ENCODE measurements around the gene RAB32. TPM values are rescaled to one million over a fixed set of nuclear protein-coding genes. Genes with fewer than 3 reads are reported as not detected.

The RAB32 gene
- polyA plus RNA-seq, 1 of the 3 experiments (the other 2 are of a cell fraction) = 36.9 TPM

DNA sequence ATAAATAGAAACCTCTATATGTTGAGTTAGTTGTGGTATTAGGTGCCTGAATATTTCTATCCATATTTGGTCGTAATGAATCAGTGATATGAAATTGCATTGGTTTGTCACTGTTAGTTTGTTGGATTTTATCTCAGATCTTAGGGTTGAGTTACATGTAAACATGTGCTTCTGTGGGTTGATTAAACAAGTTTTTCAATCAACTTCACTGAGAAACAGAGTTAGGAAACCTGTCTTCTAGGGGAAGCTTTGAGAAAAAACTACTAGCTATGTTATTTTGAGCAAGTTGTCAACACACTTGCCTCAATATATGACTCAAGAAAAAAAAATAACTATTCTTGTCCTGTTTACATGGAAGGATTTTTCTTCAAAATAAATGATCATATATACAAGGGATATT lies 40.3 kb downstream of the RAB32 start:
- Histone ChIP-seq H3K9me2 (no peaks in the 10 kb centered on the region), H3K9ac (no peak overlapping the region), H3K4me1 (ENCODE audit: control insufficient read depth in 1 of 2, insufficient read depth in 2 of 2, low read depth in 1 of 2, low read length in 1 of 2) (no peaks in the 10 kb centered on the region), H3K79me2 (ENCODE audit: insufficient read depth) (no peaks in the 10 kb centered on the region), H3K36me3 (replicated peaks in 1 of 2; ENCODE audit: control insufficient read depth in 1 of 2, insufficient read depth in 2 of 2, low read length in 1 of 2) (no peaks in the 10 kb centered on the region), H3K9me3 (no peaks in the 10 kb centered on the region), H2AFZ (ENCODE audit: low read depth) (no peak overlapping the region), H3K27me3 (ENCODE audit: insufficient read depth) (no peaks in the 10 kb centered on the region), H3K4me2 (no peak overlapping the region), H4K20me1 (ENCODE audit: insufficient read depth) (no peaks in the 10 kb centered on the region), H3K27ac (ENCODE audit: low read depth in 2 of 2, low read length in 1 of 2) (no peak overlapping the region), H3K4me3 (ENCODE audit: low read depth in 2 of 2, low read length in 1 of 2) (no peak overlapping the region), H3F3A (replicated peaks; ENCODE audit: insufficient read depth) (no peaks in the 10 kb centered on the region)
- DNase-seq = no peak
- ChIA-PET CTCF (interaction anchor here (0.6 kb wide), 1 partner anchor 154 kb away, joined by 3 read pairs; no protein-coding TSS in a partner anchor), POLR2A (no interaction called here)
- 26% methylated on average over 1 of the region's 1 CpG for WGBS (ENCODE audit: low lambda C conversion rate)
- TF ChIP-seq CHD2 (IDR thresholded peaks at IDR 0.05; ENCODE audit: low read length, partially characterized antibody) = no peak
- TF ChIP-seq, protein P1, sequence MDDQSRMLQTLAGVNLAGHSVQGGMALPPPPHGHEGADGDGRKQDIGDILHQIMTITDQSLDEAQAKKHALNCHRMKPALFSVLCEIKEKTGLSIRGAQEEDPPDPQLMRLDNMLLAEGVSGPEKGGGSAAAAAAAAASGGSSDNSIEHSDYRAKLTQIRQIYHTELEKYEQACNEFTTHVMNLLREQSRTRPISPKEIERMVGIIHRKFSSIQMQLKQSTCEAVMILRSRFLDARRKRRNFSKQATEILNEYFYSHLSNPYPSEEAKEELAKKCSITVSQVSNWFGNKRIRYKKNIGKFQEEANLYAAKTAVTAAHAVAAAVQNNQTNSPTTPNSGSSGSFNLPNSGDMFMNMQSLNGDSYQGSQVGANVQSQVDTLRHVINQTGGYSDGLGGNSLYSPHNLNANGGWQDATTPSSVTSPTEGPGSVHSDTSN (IDR thresholded peaks at IDR 0.05) = no peak
- TF ChIP-seq, protein P2, sequence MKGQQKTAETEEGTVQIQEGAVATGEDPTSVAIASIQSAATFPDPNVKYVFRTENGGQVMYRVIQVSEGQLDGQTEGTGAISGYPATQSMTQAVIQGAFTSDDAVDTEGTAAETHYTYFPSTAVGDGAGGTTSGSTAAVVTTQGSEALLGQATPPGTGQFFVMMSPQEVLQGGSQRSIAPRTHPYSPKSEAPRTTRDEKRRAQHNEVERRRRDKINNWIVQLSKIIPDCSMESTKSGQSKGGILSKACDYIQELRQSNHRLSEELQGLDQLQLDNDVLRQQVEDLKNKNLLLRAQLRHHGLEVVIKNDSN (IDR thresholded peaks at IDR 0.05; ENCODE audit: borderline replicate concordance, low read depth) = no peak
- TF ChIP-seq, protein P3, sequence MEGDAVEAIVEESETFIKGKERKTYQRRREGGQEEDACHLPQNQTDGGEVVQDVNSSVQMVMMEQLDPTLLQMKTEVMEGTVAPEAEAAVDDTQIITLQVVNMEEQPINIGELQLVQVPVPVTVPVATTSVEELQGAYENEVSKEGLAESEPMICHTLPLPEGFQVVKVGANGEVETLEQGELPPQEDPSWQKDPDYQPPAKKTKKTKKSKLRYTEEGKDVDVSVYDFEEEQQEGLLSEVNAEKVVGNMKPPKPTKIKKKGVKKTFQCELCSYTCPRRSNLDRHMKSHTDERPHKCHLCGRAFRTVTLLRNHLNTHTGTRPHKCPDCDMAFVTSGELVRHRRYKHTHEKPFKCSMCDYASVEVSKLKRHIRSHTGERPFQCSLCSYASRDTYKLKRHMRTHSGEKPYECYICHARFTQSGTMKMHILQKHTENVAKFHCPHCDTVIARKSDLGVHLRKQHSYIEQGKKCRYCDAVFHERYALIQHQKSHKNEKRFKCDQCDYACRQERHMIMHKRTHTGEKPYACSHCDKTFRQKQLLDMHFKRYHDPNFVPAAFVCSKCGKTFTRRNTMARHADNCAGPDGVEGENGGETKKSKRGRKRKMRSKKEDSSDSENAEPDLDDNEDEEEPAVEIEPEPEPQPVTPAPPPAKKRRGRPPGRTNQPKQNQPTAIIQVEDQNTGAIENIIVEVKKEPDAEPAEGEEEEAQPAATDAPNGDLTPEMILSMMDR (IDR thresholded peaks at IDR 0.05) = no peak
- TF ChIP-seq SIN3A (IDR thresholded peaks at IDR 0.05; ENCODE audit: borderline replicate concordance, low read depth, low read length) = no peak
- TF ChIP-seq EZH2phosphoT487 (IDR thresholded peaks at IDR 0.05; ENCODE audit: borderline replicate concordance, low read depth) = no peak
- TF ChIP-seq RCOR1 (IDR thresholded peaks at IDR 0.05; ENCODE audit: low read length) = no peak

DNA sequence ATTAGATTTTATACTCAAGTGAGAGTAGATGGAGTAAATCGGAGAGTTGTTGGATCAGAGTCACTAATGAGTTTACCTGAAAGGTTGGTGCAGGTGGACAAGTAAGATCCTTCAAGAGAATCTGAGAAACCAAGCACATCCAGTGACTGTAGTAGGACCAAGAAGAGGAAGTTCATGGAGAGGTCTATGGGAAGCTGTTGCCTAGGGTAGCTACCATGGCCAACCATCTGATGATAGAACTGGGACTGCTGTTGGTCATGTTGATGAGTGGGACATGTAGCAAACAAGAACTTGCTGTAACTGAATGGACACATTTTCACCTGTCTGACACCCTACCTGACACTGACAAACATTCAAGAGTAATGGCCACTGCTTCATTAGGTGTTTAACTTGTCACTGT lies 43.8 kb downstream of the RAB32 start:
- ChIA-PET CTCF (interaction anchor here (1.0 kb wide), 1 partner anchor 16 kb away, joined by 4 read pairs; no protein-coding TSS in a partner anchor), POLR2A (no interaction called here)
- H4K20me1 ChIP-seq (ENCODE audit: insufficient read depth) = no peaks in the 10 kb centered on the region
- no peaks in the 10 kb centered on the region for H3F3A ChIP-seq (replicated peaks; ENCODE audit: insufficient read depth)
- DNase-seq = no peak
- TF ChIP-seq, protein P1 (IDR thresholded peaks at IDR 0.05) = no peak
- TF ChIP-seq MXI1 (IDR thresholded peaks at IDR 0.05; ENCODE audit: low read depth, low read length) = no peak
- TF ChIP-seq FOXM1 (IDR thresholded peaks at IDR 0.05; ENCODE audit: low read depth) = no peak
- no peak for TF ChIP-seq RFX5 (IDR thresholded peaks at IDR 0.05; ENCODE audit: low read length)
- no peak for TF ChIP-seq MEF2A (IDR thresholded peaks at IDR 0.05; ENCODE audit: borderline replicate concordance, low read depth)
- no peak for TF ChIP-seq RAD21 (IDR thresholded peaks at IDR 0.05; ENCODE audit: low read length)
- no peak for TF ChIP-seq RXRA (IDR thresholded peaks at IDR 0.05; ENCODE audit: borderline replicate concordance, low read depth)
- TF ChIP-seq RCOR1 (IDR thresholded peaks at IDR 0.05; ENCODE audit: low read length) = no peak
- no peak for TF ChIP-seq SIN3A (IDR thresholded peaks at IDR 0.05; ENCODE audit: borderline replicate concordance, low read depth, low read length)
- TF ChIP-seq, protein P4, sequence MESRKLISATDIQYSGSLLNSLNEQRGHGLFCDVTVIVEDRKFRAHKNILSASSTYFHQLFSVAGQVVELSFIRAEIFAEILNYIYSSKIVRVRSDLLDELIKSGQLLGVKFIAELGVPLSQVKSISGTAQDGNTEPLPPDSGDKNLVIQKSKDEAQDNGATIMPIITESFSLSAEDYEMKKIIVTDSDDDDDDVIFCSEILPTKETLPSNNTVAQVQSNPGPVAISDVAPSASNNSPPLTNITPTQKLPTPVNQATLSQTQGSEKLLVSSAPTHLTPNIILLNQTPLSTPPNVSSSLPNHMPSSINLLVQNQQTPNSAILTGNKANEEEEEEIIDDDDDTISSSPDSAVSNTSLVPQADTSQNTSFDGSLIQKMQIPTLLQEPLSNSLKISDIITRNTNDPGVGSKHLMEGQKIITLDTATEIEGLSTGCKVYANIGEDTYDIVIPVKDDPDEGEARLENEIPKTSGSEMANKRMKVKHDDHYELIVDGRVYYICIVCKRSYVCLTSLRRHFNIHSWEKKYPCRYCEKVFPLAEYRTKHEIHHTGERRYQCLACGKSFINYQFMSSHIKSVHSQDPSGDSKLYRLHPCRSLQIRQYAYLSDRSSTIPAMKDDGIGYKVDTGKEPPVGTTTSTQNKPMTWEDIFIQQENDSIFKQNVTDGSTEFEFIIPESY (IDR thresholded peaks at IDR 0.05; ENCODE audit: borderline replicate concordance, low read depth) = no peak
- no peak for TF ChIP-seq NRF1 (IDR thresholded peaks at IDR 0.05; ENCODE audit: low read depth, low read length)
- TF ChIP-seq, protein P5, sequence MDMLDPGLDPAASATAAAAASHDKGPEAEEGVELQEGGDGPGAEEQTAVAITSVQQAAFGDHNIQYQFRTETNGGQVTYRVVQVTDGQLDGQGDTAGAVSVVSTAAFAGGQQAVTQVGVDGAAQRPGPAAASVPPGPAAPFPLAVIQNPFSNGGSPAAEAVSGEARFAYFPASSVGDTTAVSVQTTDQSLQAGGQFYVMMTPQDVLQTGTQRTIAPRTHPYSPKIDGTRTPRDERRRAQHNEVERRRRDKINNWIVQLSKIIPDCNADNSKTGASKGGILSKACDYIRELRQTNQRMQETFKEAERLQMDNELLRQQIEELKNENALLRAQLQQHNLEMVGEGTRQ (IDR thresholded peaks at IDR 0.05; ENCODE audit: borderline replicate concordance, low read depth, low read length) = no peak
- TF ChIP-seq YY1 (IDR thresholded peaks at IDR 0.05; ENCODE audit: low read depth) = no peak
- no peak for TF ChIP-seq FOXJ3 (CRISPR knock-in tag; IDR thresholded peaks at IDR 0.05)
- TF ChIP-seq CHD2 (IDR thresholded peaks at IDR 0.05; ENCODE audit: low read length, partially characterized antibody) = no peak
- no peak overlapping the region for H2AFZ ChIP-seq (ENCODE audit: low read depth)
- H3K4me2 ChIP-seq = no peak overlapping the region
- no peak overlapping the region for H3K27ac ChIP-seq (ENCODE audit: low read depth in 2 of 2, low read length in 1 of 2)
- H3K79me2 ChIP-seq (ENCODE audit: insufficient read depth) = no peaks in the 10 kb centered on the region
- no peak overlapping the region for H3K9ac ChIP-seq
- no CpG with 5 or more reads among the region's 1 CpG for WGBS (ENCODE audit: low lambda C conversion rate)
- no peaks in the 10 kb centered on the region for H3K9me3 ChIP-seq
- H3K36me3 ChIP-seq (replicated peaks in 1 of 2; ENCODE audit: control insufficient read depth in 1 of 2, insufficient read depth in 2 of 2, low read length in 1 of 2) = no peaks in the 10 kb centered on the region
- no peaks in the 10 kb centered on the region; a peak in 1 of 4 replicates for H3K4me1 ChIP-seq (ENCODE audit: control insufficient read depth in 1 of 2, insufficient read depth in 2 of 2, low read depth in 1 of 2, low read length in 1 of 2)
- H3K4me3 ChIP-seq (ENCODE audit: low read depth in 2 of 2, low read length in 1 of 2) = no peak overlapping the region
- no peaks in the 10 kb centered on the region for H3K9me2 ChIP-seq
- H3K27me3 ChIP-seq (ENCODE audit: insufficient read depth) = no peaks in the 10 kb centered on the region
